ACHN (cell line): ENCODE data around the gene TMEM213.

Source experiments
- DNase-seq: peaks from one replicate; pipeline ENCODE4 v3.0.0-alpha.2; 2015
- in situ Hi-C: cut with HindIII; loops from 2 replicates; pipeline ENCODE4 v1.10.0; 2017; ENCODE audit warnings: low sequenced_read_pairs, low pct_ligation_motif_present, low pct_unique_long_range_greater_than_20kb

Gene TMEM213

DNA sequence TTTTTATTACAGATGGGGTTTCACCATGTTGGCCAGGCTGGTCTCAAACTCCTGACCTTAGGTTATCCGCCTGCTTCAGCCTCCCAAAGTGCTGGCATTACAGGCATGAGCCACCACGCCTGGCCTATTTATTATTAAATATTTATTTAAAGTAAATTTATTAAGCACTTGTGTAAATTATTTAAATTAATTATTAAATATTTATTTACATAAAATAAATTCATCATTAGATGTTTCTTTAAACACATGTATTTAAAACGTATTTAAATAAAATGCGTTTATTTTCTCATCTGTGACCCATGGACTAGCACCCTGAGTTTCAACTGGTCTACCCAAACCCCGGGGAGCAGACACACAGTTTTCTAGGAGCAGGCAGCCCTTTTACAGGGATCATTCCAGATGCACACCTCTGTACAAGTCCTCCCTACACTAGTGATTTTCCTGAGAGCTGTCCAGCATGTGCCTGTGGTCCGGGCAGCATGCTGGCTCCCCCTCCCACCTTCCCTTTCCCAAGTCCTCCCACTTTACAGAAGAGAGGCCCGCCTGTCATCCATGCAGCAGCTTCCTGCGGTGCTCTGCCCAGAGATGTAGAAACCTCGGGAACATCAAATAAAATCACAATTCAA, 89.4 kb downstream of the TMEM213 start:
- in situ Hi-C loops: no loop called here
- no peak for DNase-seq
